NCI-H1105 (cell line): ENCODE measurements around the gene C12orf76.
"Not testable (repeated sequence)": the region's sequence is repeated elsewhere in the genome, so short reads cannot be mapped to it uniquely, and the experiment has no call there.

Experiments used
- DNase-seq: peaks from one replicate; lab custom pipeline; 2025; lab: John Stamatoyannopoulos, UW

C12orf76 gene

GRCh38 chr12:110062241-110062640, 13.9 kb upstream of the C12orf76 start:
- no peak for DNase-seq

- no peak for DNase-seq
Observed at GRCh38 chr12:110059651-110060000, 11.3 kb upstream of the C12orf76 start.

- DNase-seq = no peak
Observed at GRCh38 chr12:110058875-110059615, 10.7 kb upstream of the C12orf76 start.

GRCh38 chr12:110056643-110057042, 8.3 kb upstream of the C12orf76 start:
- not testable (repeated sequence) for DNase-seq

GRCh38 chr12:110055375-110056352, 7.3 kb upstream of the C12orf76 start:
- not testable (repeated sequence) for DNase-seq

- no peak for DNase-seq
Observed at GRCh38 chr12:110050927-110051326, 2.6 kb upstream of the C12orf76 start.

- DNase-seq = not testable (repeated sequence)
Observed at GRCh38 chr12:110049666-110050065, 1.3 kb upstream of the C12orf76 start.

GRCh38 chr12:110049034-110049433, 712 bp upstream of the C12orf76 start:
- not testable (repeated sequence) for DNase-seq

- DNase-seq = no peak
Observed at GRCh38 chr12:110047297-110047940, 903 bp downstream of the C12orf76 start.

- no peak for DNase-seq
Observed at GRCh38 chr12:110046451-110047187, 1.7 kb downstream of the C12orf76 start.

- DNase-seq = no peak
Observed at GRCh38 chr12:110042264-110042663, 6.1 kb downstream of the C12orf76 start.

- no peak for DNase-seq
Observed at GRCh38 chr12:110039085-110039807, 9.1 kb downstream of the C12orf76 start.

- DNase-seq = no peak
Observed at GRCh38 chr12:110038741-110039084, 9.6 kb downstream of the C12orf76 start.

GRCh38 chr12:110037315-110037714, 11.0 kb downstream of the C12orf76 start:
- no peak for DNase-seq

- no peak for DNase-seq
Observed at GRCh38 chr12:110035534-110036104, 12.7 kb downstream of the C12orf76 start.

- DNase-seq = no peak
Observed at GRCh38 chr12:110033888-110034287, 14.4 kb downstream of the C12orf76 start.

GRCh38 chr12:110029290-110029815, 19.0 kb downstream of the C12orf76 start:
- DNase-seq = no peak

GRCh38 chr12:110028323-110028722, 20.0 kb downstream of the C12orf76 start:
- no peak for DNase-seq

GRCh38 chr12:110024051-110024450, 24.3 kb downstream of the C12orf76 start:
- no peak for DNase-seq
